Measurements from ENCODE around the gene INHBB. TPM values are rescaled to one million over a fixed set of nuclear protein-coding genes. Genes with fewer than 3 reads are reported as not detected.
"Not testable (repeated sequence)": the region's sequence is repeated elsewhere in the genome, so short reads cannot be mapped to it uniquely, and the experiment has no call there.

Gene INHBB
- total RNA-seq, 1 donor from 2014 or later, result 11.3 TPM

DNA sequence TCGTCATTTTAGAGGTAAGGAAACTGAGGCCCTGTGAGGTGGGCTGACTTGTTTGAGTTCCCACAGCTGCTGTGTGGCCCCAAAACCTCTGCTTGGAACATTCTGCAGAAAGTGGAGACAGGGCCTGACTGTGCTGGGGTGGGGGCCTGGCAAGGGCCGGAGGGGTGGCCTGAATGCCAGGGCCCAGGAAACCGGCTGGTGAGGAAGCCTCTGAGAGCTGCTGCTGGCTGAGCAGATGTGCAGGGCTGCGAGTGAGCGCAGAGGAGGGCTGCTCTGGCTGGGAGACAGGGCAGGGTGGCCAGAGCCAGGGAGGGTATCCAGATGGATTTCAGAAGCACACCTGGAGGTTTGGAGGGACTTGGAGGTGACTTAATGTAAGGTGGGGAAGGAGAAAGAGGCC, 29.9 kb upstream of the INHBB start:
- no peak for DNase-seq (ENCODE audit: low read depth in 2 of 2)

DNA sequence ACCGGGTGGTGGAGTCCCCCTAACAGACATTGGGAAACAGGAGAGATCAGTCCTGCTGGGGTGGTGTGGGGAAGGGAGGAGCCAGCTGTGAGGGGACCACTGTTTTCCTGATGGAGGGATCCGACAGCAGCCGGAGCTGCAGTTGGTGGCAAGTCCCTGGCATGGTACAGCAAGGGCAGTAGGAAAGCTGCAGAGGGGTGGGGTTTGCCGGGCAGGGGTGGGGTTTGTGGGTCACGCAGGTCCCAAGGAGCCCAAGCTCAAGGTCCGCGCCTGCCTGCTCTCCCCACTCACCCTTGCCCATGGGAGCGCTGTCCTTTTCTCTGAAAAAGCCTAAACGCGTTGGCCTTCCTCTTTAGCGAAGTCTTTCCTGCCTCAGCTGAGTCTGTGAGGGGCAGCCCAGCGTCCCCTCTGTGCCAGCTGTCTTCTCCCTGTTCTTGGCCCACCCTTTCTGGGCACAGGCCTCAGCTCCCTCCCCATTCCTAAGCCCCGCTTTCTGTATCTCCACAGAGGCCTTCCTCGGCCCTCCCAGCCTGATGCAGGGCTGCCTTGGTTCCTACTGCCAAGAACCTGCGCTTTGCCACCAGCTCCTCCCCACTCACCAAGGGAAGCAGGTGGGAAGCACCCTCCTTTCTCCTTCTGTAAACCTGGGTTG, 29.3 kb upstream of the INHBB start:
- DNase-seq (ENCODE audit: low read depth in 2 of 2), result no peak

DNA sequence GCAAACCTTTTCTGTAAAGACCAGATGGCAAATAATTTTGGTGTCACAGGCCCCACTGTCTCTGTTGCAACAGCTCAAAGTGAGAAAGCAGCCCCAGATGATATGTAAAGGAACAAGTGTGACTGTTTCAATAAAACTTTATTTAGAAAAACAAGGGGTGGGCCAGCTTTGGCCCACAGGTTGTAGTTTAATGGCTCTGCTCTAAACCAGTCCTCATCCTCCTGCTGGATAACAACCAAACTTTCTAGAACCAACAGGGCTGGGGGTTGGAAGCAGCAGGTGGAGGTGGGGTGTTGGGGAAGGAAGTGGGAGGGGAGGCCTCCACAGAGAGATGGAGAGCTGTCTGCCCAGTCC, 28.8 kb upstream of the INHBB start:
- no peak for DNase-seq (ENCODE audit: low read depth in 2 of 2)

DNA sequence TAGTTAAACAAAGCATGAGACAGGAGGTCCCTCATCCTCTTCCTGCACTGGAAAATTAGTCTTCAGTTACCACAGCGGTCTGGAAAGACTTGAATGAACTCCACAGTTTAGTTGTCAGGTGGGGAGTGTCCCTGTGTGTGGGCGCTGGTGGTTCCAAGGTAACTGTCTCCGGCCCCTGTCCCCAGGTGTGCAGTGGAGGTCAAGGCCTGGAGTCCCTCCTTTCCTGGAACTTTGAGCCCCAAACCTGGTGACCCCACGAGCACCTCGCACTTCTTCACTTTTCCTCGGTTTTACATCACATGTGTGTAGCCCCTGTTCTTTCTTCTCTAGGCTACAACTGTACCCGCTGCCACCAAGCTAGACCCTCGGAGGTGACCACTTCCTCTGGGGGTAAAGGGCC, 28.0 kb upstream of the INHBB start:
- DNase-seq (ENCODE audit: low read depth in 2 of 2), result no peak

DNA sequence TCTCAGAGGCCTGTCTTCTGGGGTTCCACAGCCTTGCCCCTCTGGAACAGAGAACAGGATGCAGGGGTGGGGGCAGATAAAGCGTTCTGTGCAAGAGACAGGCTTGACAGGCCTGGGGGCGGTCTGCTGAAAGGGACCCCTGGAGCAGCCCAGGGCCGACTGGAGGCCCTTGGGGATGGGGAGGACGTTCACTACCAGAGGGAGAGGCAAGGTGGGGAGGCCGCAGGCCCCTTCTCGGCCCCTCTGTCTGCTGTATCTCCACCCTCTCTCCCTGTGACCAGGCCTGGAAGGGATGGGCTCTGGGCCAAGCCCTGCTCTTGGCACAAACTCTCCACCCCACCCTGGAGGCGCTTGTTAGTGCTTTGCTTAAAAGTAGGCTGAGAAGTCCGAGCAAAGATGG, 27.3 kb upstream of the INHBB start:
- no peak for DNase-seq (ENCODE audit: low read depth in 2 of 2)

DNA sequence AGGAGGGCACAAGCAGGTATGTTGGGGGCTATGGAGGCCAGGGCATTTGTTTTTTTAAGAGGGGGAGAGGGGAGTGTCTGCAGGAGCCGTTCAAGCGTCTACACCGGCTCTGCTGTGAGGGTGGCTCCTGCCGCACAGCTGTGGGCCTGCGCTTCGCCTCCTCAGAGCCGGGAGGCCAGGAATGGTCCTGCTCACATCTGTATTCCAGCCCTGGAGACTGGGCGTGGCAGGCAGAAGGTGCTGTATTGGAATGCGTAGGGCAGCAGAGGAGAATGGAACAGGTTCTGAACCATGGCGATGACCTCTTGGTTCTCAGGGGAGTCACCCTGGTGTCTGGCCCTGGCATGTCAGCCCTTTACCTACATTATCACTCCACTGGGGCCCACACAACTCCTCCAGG, 26.8 kb upstream of the INHBB start:
- DNase-seq (ENCODE audit: low read depth in 2 of 2), result no peak

DNA sequence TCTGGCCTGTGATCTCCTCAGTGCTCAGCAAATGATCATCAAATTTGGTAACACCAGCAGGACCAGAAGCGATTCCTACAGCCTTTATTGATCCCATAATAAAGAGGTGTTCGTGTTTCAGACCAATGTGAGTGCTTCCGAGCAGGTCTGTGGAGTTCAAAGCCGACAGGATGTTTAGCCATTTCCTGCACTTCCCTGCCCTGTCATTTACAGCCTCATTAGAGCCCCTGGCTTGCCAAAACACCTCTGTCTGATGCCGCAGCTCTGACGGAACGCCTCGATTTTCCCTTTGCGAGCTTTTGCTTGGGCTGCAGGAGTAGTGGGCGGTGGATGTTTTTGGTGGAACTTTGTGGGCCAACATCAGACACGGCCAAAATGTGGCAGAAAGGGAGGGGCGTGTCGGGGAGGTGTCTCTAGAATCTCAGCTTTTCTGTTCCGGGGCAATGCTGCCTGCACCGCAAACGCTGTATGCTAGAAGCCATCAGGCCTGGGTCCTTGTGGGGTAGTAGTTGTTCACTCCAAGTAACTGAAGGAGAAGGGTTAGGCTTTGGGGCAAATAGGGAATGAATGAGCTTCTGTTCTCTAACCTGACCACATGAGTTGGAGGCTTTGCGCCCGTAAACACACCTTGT, 26.1 kb upstream of the INHBB start:
- DNase-seq (ENCODE audit: low read depth in 2 of 2), result peak; percentile 37 to 80

DNA sequence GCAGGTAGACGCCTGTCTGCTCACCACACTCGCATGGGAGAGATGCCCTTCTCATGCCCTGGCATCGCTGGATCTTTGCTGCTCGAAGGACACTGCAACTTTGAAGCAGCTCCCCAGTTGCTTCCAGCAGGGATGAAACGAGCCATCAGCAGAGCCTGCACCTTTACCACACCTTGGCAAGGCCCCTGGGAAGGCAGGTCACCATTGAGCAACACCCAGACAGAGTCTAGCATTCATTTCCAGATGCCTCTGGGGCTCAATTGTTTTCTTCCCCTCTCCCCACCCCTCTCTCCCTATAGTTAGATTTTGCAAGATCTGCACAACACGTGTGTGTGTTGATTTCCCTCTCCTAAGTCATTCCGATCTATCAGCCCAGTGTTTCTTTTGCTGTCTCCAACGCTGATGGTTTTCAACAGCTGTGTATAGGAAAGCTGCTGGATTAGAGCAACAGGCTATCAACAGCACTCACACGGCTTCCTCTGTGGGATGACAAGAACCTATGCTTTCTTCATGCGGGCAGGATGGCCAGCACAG, 25.6 kb upstream of the INHBB start:
- no peak for DNase-seq (ENCODE audit: low read depth in 2 of 2)

DNA sequence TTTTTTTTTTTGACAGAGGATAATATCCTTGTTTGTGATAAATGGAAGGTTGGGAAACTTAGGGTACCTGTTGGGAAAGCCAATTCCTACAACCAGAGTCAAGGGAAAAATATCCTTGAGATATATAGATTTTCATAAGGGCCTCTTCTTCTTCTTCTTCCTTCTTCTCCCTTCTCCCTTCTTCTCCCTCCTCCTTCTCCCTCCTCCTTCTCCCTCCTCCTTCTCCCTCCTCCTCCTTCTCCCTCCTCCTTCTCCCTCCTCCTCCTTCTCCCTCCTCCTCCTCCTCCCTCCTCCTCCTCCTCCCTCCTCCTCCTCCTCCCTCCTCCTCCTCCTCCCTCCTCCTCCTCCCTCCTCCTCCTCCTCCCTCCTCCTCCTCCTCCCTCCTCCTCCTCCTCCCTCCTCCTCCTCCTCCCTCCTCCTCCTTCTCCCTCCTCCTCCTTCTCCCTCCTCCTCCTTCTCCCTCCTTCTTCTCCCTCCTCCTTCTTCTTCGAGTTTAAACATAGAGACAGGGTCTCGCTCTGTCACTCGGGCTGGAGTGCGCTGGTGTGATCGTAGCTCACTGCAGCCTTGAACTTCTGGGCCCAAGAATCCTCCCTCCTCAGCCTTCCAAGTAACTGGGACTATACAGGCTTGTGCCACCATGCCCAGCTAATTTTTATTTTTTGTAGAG, 24.9 kb upstream of the INHBB start:
- not testable (repeated sequence) for DNase-seq (ENCODE audit: low read depth in 2 of 2)

DNA sequence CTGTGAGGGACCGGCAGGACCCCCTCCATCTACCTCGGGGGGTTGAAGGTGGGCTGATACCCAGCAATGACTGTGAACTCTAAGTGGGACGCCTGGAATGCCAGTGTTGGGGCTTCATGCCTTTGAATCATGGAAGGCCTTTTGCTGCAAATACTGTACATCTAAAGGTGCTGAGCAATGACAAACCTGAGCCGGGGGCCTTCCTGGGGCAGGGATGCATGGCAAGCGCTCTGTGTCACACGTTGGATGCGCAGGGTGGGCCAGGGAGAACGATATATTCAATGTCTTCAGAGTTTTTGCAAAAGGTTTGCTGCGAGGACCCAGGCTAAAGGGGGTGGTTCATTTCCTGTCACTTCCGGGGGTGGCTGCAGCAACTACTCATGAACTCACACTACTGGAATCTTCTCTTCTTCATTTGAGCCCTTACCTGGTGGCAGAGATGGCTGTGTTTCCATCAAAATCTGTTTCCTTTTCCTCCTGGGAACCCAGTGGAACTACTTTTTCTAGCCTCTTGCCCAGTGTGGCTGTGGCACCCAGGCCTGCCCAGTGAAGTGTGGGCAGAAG, 24.1 kb upstream of the INHBB start:
- no peak for DNase-seq (ENCODE audit: low read depth in 2 of 2)

DNA sequence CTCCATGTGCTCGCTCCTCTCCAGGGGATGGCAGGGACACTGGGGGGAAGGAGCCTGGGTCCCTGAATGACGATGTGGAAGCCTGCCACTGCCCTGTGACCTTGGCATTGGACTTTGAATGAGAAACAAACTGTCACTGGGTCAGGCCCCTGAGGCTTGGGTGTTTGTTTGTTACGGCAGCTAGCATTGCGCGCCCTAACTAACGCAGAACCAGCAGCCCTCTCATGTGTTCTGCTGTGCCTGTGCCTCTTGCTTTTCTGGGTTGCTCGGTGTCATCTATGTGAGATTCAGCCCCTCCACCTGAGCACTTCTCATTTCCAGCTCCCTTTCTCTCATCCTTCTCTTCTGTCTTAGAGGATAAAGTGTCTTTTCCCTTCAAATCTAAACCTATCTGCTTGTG, 23.6 kb upstream of the INHBB start:
- DNase-seq (ENCODE audit: low read depth in 2 of 2), result no peak

DNA sequence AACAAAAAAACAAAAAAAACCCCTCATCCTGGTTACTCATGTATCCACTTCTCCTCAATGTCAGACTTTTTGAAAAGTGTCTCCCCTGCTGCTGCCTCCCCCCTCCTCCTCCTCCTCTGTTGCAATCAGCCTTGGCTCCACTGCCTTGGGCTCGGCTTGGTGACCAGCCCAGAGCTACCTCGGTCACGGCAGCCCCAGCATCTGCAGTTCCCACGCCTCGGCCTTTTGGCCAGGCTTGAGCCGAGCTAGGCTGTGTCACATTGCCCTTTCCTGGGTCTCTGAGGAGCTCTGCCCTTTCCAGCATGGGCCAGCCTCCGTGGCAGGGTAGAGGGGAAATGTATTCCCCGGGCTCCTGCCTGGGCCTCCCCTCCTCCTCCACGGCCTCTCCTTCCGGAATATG, 22.7 kb upstream of the INHBB start:
- DNase-seq (ENCODE audit: low read depth in 2 of 2), result no peak

DNA sequence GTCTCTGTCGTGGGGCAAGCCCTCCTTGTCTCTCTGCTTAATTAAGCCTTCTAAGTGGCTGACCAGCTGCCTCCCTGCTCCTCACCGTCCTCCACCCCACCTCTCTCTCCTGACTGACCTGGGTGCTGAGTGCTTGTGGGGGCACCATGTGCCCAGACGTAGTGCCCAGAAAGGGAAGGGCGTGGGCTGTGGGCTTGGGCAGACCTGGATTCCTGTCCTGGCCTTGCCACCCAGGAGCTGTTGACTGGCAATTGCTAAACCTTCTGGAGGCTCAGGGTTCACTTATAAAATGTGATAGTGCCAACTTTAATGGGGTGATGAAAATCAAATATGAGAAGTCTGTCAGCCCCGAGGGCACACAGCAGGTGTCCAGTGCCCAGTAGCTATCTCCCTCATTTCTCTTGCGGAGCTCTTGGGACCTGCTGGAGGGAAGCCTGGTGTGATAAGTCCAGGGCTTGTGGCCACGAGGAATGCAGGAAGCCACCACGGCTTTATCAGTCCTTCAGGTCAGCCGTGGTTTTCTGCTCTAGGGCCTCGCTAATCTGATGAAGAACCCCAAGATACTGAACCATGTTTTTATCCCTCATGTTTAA, 22.0 kb upstream of the INHBB start:
- no peak for DNase-seq (ENCODE audit: low read depth in 2 of 2)

DNA sequence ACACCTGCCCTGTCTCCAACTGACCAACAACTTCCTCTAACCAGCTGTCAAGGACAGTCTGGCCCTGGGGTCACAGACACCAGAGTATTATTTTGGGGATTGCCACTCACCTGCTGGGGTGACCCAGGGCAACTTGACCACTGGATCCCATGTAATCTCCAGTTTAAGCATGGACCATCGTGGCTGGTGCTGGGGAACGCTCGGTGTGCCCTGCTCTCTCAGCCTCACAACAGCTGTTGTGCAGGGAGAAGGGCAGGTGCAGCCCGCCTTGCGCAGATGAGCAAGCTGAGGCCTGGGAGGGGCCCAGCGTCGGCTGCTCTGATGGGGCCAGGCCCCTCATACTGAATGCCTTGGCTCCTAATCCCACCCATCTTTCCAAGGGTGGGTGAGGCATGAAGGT, 21.0 kb upstream of the INHBB start:
- no peak for DNase-seq (ENCODE audit: low read depth in 2 of 2)

DNA sequence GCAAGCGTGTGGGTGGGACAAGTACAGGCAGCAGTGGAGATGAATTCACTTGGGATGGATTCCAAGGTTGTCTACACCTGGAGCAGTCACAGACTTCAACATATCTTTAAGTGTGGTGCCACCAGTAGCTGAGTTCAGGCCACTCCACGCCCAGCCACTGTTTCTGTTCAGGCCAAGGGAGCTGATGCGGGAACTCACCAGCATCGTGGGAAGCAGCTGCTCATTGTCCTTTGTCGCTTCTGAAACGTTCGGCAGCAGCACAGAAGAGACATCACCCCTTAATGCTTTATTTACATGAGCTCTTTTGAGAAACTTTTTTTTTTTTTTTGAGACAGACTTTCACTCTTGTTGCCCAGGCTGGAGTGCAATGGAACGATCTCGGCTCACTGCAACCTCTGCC, 19.9 kb upstream of the INHBB start:
- no peak for DNase-seq (ENCODE audit: low read depth in 2 of 2)

DNA sequence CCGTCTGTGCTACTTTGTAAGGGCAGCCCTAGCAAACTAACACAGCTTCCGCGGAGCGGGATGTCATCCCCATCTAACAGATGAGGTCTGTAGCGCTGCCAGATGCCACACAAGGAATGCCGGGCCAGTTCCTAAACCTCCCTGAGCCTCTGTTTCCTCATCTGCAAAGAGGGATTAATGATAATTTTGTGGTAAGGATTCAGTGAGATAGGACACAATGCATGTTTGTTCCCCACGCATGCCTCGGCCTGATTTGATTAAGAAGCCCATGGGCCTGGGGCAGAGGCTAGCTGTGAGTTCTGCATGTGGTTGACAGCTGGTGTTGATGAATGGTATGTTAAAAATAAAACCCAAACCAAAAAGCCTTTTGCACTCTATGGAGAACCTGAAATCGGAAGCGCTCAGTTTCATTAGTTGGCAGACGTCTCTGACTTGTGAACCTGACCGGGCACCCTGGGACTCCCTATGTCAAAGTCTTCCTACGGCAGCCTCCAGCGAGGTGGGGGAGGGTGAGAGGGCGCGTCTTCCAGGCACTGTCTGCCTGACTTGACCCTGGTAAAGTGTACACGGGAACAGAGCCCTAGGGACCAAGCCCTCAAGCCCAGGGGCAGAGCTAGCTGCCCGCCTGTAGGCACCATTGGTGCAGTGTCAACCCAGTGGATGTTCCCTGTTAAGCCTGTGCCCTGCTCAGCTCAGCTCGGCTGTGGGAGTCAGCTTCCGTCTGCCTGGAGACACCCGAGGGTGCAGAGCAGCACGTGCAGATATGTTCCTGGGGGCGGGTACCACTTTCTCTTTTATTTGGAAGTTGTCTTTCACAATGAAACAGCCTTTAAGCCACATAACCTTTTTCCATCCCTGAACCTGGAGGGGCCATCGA, 14.8 kb upstream of the INHBB start:
- no peak for DNase-seq (ENCODE audit: low read depth in 2 of 2)

DNA sequence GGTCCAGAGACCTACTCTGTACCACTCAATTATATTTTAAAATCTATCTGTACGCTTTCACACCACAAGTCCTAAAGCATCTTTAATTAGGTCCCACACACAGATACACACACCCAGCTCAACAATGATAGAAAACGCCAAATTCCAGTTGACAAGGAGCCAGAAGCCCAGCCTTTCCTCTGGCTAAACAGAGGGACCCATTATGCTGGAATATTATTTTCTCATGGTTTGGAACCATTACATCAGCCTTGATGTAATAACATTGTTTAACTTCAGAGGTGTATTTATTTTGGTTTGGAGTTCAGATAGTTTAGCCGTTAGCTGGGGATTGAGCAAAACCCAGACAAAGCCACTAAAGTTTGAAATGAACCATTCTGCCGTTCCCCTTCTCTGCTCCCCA, 14.0 kb upstream of the INHBB start:
- DNase-seq (ENCODE audit: low read depth in 2 of 2), result no peak

DNA sequence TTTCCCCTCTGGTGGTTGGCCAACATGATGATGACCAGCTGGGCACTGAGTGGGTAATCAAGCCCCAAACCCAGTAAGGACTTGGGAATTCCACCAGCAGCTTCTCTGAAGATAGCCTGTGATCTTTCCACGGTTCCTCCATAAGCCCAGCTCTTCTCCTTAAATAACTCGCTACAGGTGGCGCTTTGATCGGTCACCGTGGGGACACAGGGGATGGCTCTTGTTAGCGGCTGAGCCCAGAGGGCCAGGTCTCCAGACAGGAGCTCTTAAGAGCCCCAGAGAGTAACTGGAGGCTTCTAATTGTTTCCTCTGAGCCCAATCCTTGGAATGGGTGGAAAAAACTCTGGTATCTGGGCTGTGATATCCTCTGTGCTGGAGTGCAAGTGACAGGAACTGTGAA, 13.6 kb upstream of the INHBB start:
- DNase-seq (ENCODE audit: low read depth in 2 of 2), result no peak

DNA sequence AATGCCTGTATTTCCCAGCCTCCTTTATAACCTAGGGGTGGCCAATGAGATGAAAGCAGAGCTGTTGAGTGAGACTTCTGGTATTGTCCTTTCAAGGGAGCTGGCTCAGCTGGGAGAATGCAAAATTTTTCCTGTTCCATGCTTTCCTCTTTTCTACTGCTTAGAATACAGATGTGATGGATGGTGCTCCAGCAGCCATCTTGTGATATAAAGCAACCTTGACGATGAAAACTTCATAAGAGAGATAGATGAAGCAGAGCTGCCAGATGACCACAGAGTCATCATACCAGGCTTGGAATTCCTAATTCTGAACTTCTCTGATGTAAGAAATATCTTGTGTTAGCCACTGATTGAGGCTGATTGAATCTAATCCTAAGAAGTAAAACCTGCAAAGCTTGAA, 11.9 kb upstream of the INHBB start:
- no peak for DNase-seq (ENCODE audit: low read depth in 2 of 2)

DNA sequence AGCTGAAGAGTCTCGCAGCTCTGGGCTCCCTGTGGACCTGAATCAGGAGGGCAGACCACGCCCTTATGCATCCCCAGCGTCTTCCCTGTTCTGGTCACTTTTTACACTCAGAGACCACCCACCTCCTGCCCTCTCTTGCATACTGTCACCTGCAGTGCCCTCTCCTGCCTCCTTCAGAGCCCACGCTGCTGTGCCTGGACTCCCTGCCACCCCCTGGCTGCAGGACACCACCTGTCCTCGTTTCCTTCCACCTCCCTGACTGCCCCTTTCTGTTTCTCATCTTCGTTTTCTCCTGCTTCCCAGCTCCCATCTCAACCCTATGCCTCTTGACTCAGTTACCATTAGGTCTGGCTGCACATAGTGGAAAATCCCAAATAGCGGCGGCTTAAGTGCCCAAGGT, 9.2 kb upstream of the INHBB start:
- no peak for DNase-seq (ENCODE audit: low read depth in 2 of 2)

DNA sequence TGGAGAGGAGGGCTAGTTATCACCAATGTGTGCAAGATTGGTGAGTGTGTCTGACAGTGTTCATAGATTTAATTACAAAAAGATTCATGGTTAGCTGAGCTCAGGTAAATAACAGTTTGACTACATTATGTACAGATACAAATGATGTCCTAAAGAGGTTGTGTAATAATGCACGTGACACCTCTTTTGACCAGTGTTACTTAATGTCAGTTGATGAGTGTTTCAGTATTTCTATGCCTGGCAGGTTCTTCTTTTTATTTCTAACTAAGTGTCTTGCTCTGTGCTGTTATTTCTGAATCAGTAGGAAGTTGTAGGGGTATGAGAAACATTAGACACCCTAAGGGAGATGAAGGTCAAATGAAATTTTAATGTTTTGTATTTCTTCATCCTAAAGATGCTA, 7.9 kb upstream of the INHBB start:
- no peak for DNase-seq (ENCODE audit: low read depth in 2 of 2)

Measured in lung microvascular endothelial cell (primary cell).